H1 (cell line): ENCODE measurements around the gene SOAT2. TPM values are rescaled to one million over a fixed set of nuclear protein-coding genes. Genes with fewer than 3 reads are reported as not detected.

ENCODE experiments used
- CBX5 ChIP-seq: fragments of 300-800, 300-1000 bp; sonication (generic); IDR thresholded peaks from 2 replicates; pipeline ENCODE4 v1.7.1; 2016; ENCODE audit warnings: antibody characterized with exemption, low read length, low read depth
- CEBPB ChIP-seq: IDR thresholded peaks from 2 replicates; pipeline ENCODE4 v1.6.1; 2012; ENCODE audit warnings: low read depth, low read length
- MAFK ChIP-seq: IDR thresholded peaks from 2 replicates; pipeline ENCODE4 v1.6.1; 2012; ENCODE audit warnings: low read depth, mild to moderate bottlenecking, improper control_type of control experiment, low read length
- RBBP5 ChIP-seq: IDR thresholded peaks from 2 replicates; pipeline ENCODE4 v1.7.1; 2012; ENCODE audit warnings: low read depth, mild to moderate bottlenecking, inconsistent platforms, low read length, moderate library complexity, borderline replicate concordance
- polyA plus RNA-seq, 7 experiments: library from polyadenylated mRNA; depleted of rRNA in 3 of 7; stranded (reverse) in 5 of 7; unstranded in 2 of 7; fragments of >200 nt in 5 of 7; fragments of 200-250 nt in 2 of 7; gene quantifications; 1 replicate in 5 of 7; 2 replicates in 1 of 7; 4 replicates in 1 of 7; pipeline versions ENCODE4 v1.2.1 to v1.2.3, GENCODE V29; 2011 to 2013; ENCODE audit warnings: missing spikeins in 2 of 7, mixed read lengths in 2 of 7
- total RNA-seq: library from RNA; stranded (reverse); fragmentation: NEBNext Ultra II Directional; extraction: Animal tissue kit (Norgen Biotek cat#: 25700); gene quantifications from 2 replicates; pipeline ENCODE4 v1.2.1, GENCODE V29; 2021

Gene SOAT2
- total and polyA plus RNA-seq, 2 of the 8 experiments (the other 6 are each of a cell fraction or from before 2014, with no cell fraction given): 0.08 TPM; not detected in 1

DNA sequence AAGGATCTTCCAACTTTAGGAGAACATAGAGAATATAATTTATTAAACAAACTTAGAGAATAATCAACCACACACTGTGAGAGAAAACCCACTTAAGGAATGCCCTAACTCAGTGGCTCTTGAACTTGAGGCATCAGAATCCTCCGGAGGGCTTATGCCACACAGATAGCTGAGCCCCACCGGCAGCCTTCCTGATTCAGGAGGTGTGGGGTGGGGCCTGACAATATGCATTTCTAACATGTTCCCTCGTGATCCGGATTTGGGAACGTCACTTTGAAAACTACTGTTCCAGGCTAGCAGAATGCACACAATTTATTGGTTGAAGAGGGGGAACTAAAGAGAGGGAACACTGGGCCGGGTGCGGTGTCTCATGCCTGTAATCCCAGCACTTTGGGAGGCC lies 2.0 kb upstream of the SOAT2 start (continued):
- no peak for TF ChIP-seq RBBP5
- TF ChIP-seq CBX5: no peak
- TF ChIP-seq MAFK: no peak
- no peak for TF ChIP-seq CEBPB
- TF ChIP-seq, all 59 proteins: peak for 0
